Tibial nerve (tissue), 4 donors: ENCODE results near the gene TSC1. TPM values are rescaled to one million over a fixed set of nuclear protein-coding genes. Genes with fewer than 3 reads are reported as not detected.

ENCODE experiments used
- DNase-seq, 2 donors: peaks; one replicate each; pipeline ENCODE4 v3.0.0-alpha.2; 2019; ENCODE audit warnings: low spot score in 2 of 2
- H3K27ac ChIP-seq, 4 donors: fragments of 200-600 bp; sonication (generic) in 3 of 4; one replicate each; pipeline ENCODE4 v1.5.1; 2017 to 2019; ENCODE audit warnings: mild to moderate bottlenecking in 1 of 4
- H3K27me3 ChIP-seq, 2 donors: fragments of 200-600 bp; sonication (generic) in 1 of 2; one replicate each; pipeline versions ENCODE4 v1.5.1 to v1.6.0; 2017 to 2019
- H3K36me3 ChIP-seq, 3 donors: fragments of 200-600 bp; sonication (generic); one replicate each; pipeline ENCODE4 v1.5.1; 2018 to 2019
- H3K4me1 ChIP-seq, 4 donors: fragments of 200-600 bp; sonication (generic) in 3 of 4; one replicate each; pipeline ENCODE4 v1.5.1; 2017 to 2019
- H3K4me3 ChIP-seq, 4 donors: fragments of 200-600 bp; sonication (generic) in 3 of 4; one replicate each; pipeline ENCODE4 v1.5.1; 2017 to 2019; ENCODE audit warnings: mild to moderate bottlenecking in 1 of 4, moderate library complexity in 1 of 4
- H3K9me3 ChIP-seq, 4 donors: fragments of 200-600 bp; sonication (generic) in 3 of 4; one replicate each; pipeline ENCODE4 v1.5.1; 2017 to 2019
- CTCF ChIP-seq, 5 experiments: fragments of 200-600 bp in 3 of 5; fragments of 450-650 bp in 2 of 5; sonication (generic) in 3 of 5; IDR thresholded peaks; one replicate each; pipeline ENCODE4 v1.5.1; 2016 to 2019; ENCODE audit warnings: antibody characterized with exemption in 5 of 5, mild to moderate bottlenecking in 3 of 5, moderate library complexity in 2 of 5
- EP300 ChIP-seq, 2 donors: sonication (generic); formaldehyde crosslinking; IDR thresholded peaks; one replicate each; pipeline ENCODE4 v1.6.1; 2017; ENCODE audit warnings: antibody characterized with exemption in 2 of 2, mild to moderate bottlenecking in 1 of 2
- POLR2A ChIP-seq, 2 donors: fragments of 450-650 bp; IDR thresholded peaks; one replicate each; pipeline ENCODE4 v1.6.1; 2017; ENCODE audit warnings: antibody characterized with exemption in 2 of 2, mild to moderate bottlenecking in 2 of 2, moderate library complexity in 2 of 2
- WGBS, 2 donors: methylation state at CpG; one replicate each; pipeline ENCODE4 v1.1.5; 2018; 5-methylcytosine and 5-hydroxymethylcytosine counted together
- total RNA-seq, 4 donors: library from RNA; depleted of rRNA; stranded (reverse); fragments of >200 nt; gene quantifications; one replicate each; pipeline ENCODE4 v1.1.0, GENCODE V29; 2016

TSC1 gene
- total RNA-seq, 4 donors from 2014 or later = 48.6 to 88.4 (median 68.9) TPM

GRCh38 chr9:132898051-132898450, 46.4 kb downstream of the TSC1 start:
- 92% methylated on average over 7 of the region's 7 CpGs for WGBS, 2 donors
- Histone ChIP-seq H3K27ac (no peak overlapping the region), H3K36me3 (peaks cover 2 to 92% (median 17%) of the 10 kb centered on the region in 3 donors), H3K4me3 (no peak overlapping the region), H3K9me3 (no peaks in the 10 kb centered on the region), H3K27me3 (no peaks in the 10 kb centered on the region), H3K4me1 (peaks cover 0 to 16% (median 0%) of the 10 kb centered on the region in 4 donors)
- TF ChIP-seq POLR2A (IDR thresholded peaks at IDR 0.05) = no peak
- DNase-seq = no peak

- TF ChIP-seq EP300 (IDR thresholded peaks at IDR 0.05) = no peak
- TF ChIP-seq CTCF (IDR thresholded peaks at IDR 0.05) = no peak
- no peak for TF ChIP-seq POLR2A (IDR thresholded peaks at IDR 0.05)
- peak overlapping the region in 2 of 4 donors; percentile 56 to 71 for H3K27ac ChIP-seq
Observed at GRCh38 chr9:132896906-132897305, 47.5 kb downstream of the TSC1 start.

GRCh38 chr9:132896264-132896663, 48.2 kb downstream of the TSC1 start:
- H3K9me3 ChIP-seq = no peaks in the 10 kb centered on the region
- 83 to 91% methylated on average over 13 of the region's 13 CpGs for WGBS, 2 donors
- no peak for DNase-seq
- no peak overlapping the region for H3K4me3 ChIP-seq
- peaks cover 0 to 12% (median 0%) of the 10 kb centered on the region in 4 donors for H3K4me1 ChIP-seq
- peaks cover 2 to 96% (median 17%) of the 10 kb centered on the region in 3 donors for H3K36me3 ChIP-seq
- no peaks in the 10 kb centered on the region for H3K27me3 ChIP-seq
- peak overlapping the region in 2 of 4 donors; percentile 56 to 71 for H3K27ac ChIP-seq
- TF ChIP-seq EP300 (IDR thresholded peaks at IDR 0.05) (no peak), POLR2A (IDR thresholded peaks at IDR 0.05) (no peak), CTCF (IDR thresholded peaks at IDR 0.05) (no peak)

More at GRCh38 chr9:132896906-132897305, 47.5 kb downstream of the TSC1 start:
- 33 to 62% methylated on average over 6 of the region's 6 CpGs for WGBS, 2 donors
- Histone ChIP-seq H3K9me3 (no peaks in the 10 kb centered on the region), H3K36me3 (peaks cover 2 to 94% (median 17%) of the 10 kb centered on the region in 3 donors), H3K27me3 (no peaks in the 10 kb centered on the region), H3K4me1 (peaks cover 0 to 12% (median 0%) of the 10 kb centered on the region in 4 donors), H3K4me3 (no peak overlapping the region)
- peak in 1 of 2 donors; percentile 20 for DNase-seq

GRCh38 chr9:132894862-132895835, 49.3 kb downstream of the TSC1 start:
- TF ChIP-seq POLR2A (IDR thresholded peaks at IDR 0.05) = no peak
- TF ChIP-seq CTCF (IDR thresholded peaks at IDR 0.05) = no peak
- TF ChIP-seq EP300 (IDR thresholded peaks at IDR 0.05) = no peak
- no peak overlapping the region for H3K4me3 ChIP-seq
- peaks cover 0 to 12% (median 0%) of the 10 kb centered on the region in 4 donors for H3K4me1 ChIP-seq
- no peaks in the 10 kb centered on the region for H3K27me3 ChIP-seq
- 65 to 66% methylated on average over 9 of the region's 9 CpGs for WGBS, 2 donors
- H3K36me3 ChIP-seq = peaks cover 0 to 94% (median 8%) of the 10 kb centered on the region in 3 donors
- no peak overlapping the region for H3K27ac ChIP-seq
- DNase-seq = no peak
- no peaks in the 10 kb centered on the region for H3K9me3 ChIP-seq

- peaks cover 0 to 12% (median 0%) of the 10 kb centered on the region in 4 donors for H3K4me1 ChIP-seq
- H3K4me3 ChIP-seq = no peak overlapping the region
- H3K27me3 ChIP-seq = no peaks in the 10 kb centered on the region
- TF ChIP-seq POLR2A (IDR thresholded peaks at IDR 0.05) (no peak), CTCF (IDR thresholded peaks at IDR 0.05) (no peak), EP300 (IDR thresholded peaks at IDR 0.05) (no peak)
- whole genome bisulfite sequencing, 2 donors = 86 to 91% methylated on average over 5 of the region's 5 CpGs
- H3K27ac ChIP-seq = no peak overlapping the region
- H3K9me3 ChIP-seq = no peaks in the 10 kb centered on the region
- H3K36me3 ChIP-seq = peaks cover 0 to 94% (median 8%) of the 10 kb centered on the region in 3 donors
- no peak for DNase-seq
Observed at GRCh38 chr9:132894346-132894745, 50.1 kb downstream of the TSC1 start.
